Prostate gland (tissue), 2 donors: ENCODE data around the gene A1BG.

Experiments
- CTCF ChIP-seq, 4 experiments: fragments of 200-600 bp in 2 of 4; fragments of 450-650 bp in 2 of 4; sonication (generic) in 2 of 4; IDR thresholded peaks; 1 replicate in 3 of 4; 2 replicates in 1 of 4; pipeline ENCODE4 v1.5.1; 2016 to 2019; ENCODE audit warnings: antibody characterized with exemption in 4 of 4, mild to moderate bottlenecking in 2 of 4, moderate library complexity in 2 of 4
- POLR2A ChIP-seq: fragments of 450-650 bp; IDR thresholded peaks from one replicate; pipeline ENCODE4 v1.6.1; 2016; ENCODE audit warnings: antibody characterized with exemption, mild to moderate bottlenecking
- POLR2AphosphoS5 ChIP-seq: sonication (generic); formaldehyde crosslinking; IDR thresholded peaks from one replicate; pipeline ENCODE4 v1.6.1; 2017; ENCODE audit warnings: antibody characterized with exemption

- TF ChIP-seq CTCF (IDR thresholded peaks at IDR 0.05) = no peak
- no peak for TF ChIP-seq POLR2AphosphoS5
- no peak for TF ChIP-seq POLR2A
These were observed 37.7 kb downstream of the A1BG start for GRCh38 chr19:58315580-58315979.
